Keratinocyte (primary cell): ENCODE data around the gene UBXN11. TPM values are rescaled to one million over a fixed set of nuclear protein-coding genes. Genes with fewer than 3 reads are reported as not detected.

Source experiments
- DNase-seq: peaks from one replicate; pipeline ENCODE4 v3.0.0-alpha.2; 2011; ENCODE audit warnings: low read depth, missing footprints, low spot score
- FAIRE-seq: peaks from 2 replicates; lab custom pipeline; 2011; peaks lifted over from hg19 to GRCh38; lab: Jason Lieb, UNC
- H2AFZ ChIP-seq: 2 replicates; pipeline ENCODE4 v1.6.0; 2012; ENCODE audit warnings: low read length, control low read depth, inconsistent platforms; ENCODE audit not compliant: control insufficient read depth
- H3K27ac ChIP-seq: 2 replicates; pipeline ENCODE4 v1.5.1; 2011; ENCODE audit warnings: low read length; ENCODE audit not compliant: control insufficient read depth, insufficient read depth
- H3K27me3 ChIP-seq: 3 replicates; pipeline ENCODE4 v1.6.0; 2011; ENCODE audit warnings: low read length; ENCODE audit not compliant: control insufficient read depth, insufficient read depth; ENCODE audit errors: extremely low read depth
- H3K36me3 ChIP-seq, 2 experiments: 2 replicates in 1 of 2; 3 replicates in 1 of 2; pipeline ENCODE4 v1.5.1; 2011; ENCODE audit warnings: low read length in 2 of 2, mild to moderate bottlenecking in 1 of 2; ENCODE audit not compliant: control insufficient read depth in 2 of 2, insufficient read depth in 2 of 2; ENCODE audit errors: extremely low read depth in 1 of 2
- H3K4me1 ChIP-seq: 3 replicates; pipeline ENCODE4 v1.5.1; 2011; ENCODE audit warnings: low read length; ENCODE audit not compliant: control insufficient read depth, insufficient read depth; ENCODE audit errors: extremely low read depth
- H3K4me2 ChIP-seq: 3 replicates; pipeline ENCODE4 v1.6.0; 2011; ENCODE audit warnings: low read depth, low read length; ENCODE audit not compliant: control insufficient read depth, insufficient read depth; ENCODE audit errors: extremely low read depth
- H3K4me3 ChIP-seq, 3 experiments: fragments of 200-600 bp in 1 of 3; sonication (generic) in 1 of 3; 2 replicates in 2 of 3; 3 replicates in 1 of 3; pipeline ENCODE4 v1.5.1; 2011 to 2016; ENCODE audit warnings: low read length in 3 of 3, mild to moderate bottlenecking in 3 of 3, control low read depth in 2 of 3, inconsistent platforms in 1 of 3, low read depth in 1 of 3, mixed read lengths in 1 of 3, mixed run types in 1 of 3, moderate library complexity in 1 of 3; ENCODE audit not compliant: control insufficient read depth in 2 of 3, insufficient read depth in 2 of 3; ENCODE audit errors: extremely low read depth in 1 of 3
- H3K79me2 ChIP-seq: 2 replicates; pipeline ENCODE4 v1.6.0; 2012; ENCODE audit warnings: low read length; ENCODE audit not compliant: control insufficient read depth, insufficient read depth
- H3K9ac ChIP-seq: 3 replicates; pipeline ENCODE4 v1.6.0; 2011; ENCODE audit warnings: low read length; ENCODE audit not compliant: control insufficient read depth, insufficient read depth; ENCODE audit errors: extremely low read depth
- H3K9me1 ChIP-seq: 3 replicates; pipeline ENCODE4 v1.6.0; 2011; ENCODE audit warnings: low read length; ENCODE audit not compliant: control insufficient read depth, insufficient read depth; ENCODE audit errors: extremely low read depth
- H3K9me3 ChIP-seq: 2 replicates; pipeline ENCODE4 v1.5.1; 2012; ENCODE audit warnings: low read depth, low read length; ENCODE audit not compliant: control insufficient read depth
- H4K20me1 ChIP-seq: 3 replicates; pipeline ENCODE4 v1.6.0; 2011; ENCODE audit warnings: low read length; ENCODE audit not compliant: control insufficient read depth, insufficient read depth; ENCODE audit errors: extremely low read depth
- CTCF ChIP-seq, 3 experiments: IDR thresholded peaks in 1 of 3; conservative IDR thresholded peaks in 1 of 3; optimal IDR thresholded peaks in 1 of 3; 2 replicates in 2 of 3; 3 replicates in 1 of 3; pipeline versions ENCODE3 to v1.5.1; 2011; ENCODE audit warnings: low read length in 3 of 3, mild to moderate bottlenecking in 3 of 3, moderate library complexity in 2 of 3, control low read depth in 1 of 3, inconsistent platforms in 1 of 3; ENCODE audit not compliant: insufficient read depth in 2 of 3; ENCODE audit errors: extremely low read depth in 1 of 3
- EZH2 ChIP-seq: IDR thresholded peaks from one replicate; pipeline ENCODE4 v1.6.1; 2012; ENCODE audit warnings: inconsistent platforms, mild to moderate bottlenecking, low read length, moderate library complexity
- dilution Hi-C: fragments of 300-500 bp; cut with MboI; formaldehyde crosslinking; loops from one replicate; pipeline ENCODE4 v1.7.0; 2020; ENCODE audit warnings: low sequenced_read_pairs; ENCODE audit not compliant: extremely low pct_ligation_motif_present
- polyA plus RNA-seq, 5 experiments: library from polyadenylated mRNA; depleted of rRNA in 3 of 5; stranded (reverse) in 3 of 5; stranded (forward) in 1 of 5; unstranded in 1 of 5; fragments of >200 nt; gene quantifications; 1 replicate in 1 of 5; 2 replicates in 3 of 5; 3 replicates in 1 of 5; pipeline versions ENCODE4 v1.2.1 to v1.2.3, GENCODE V29; 2011 to 2012; ENCODE audit warnings: missing spikeins in 2 of 5, low read depth in 1 of 5, low replicate concordance in 1 of 5

The UBXN11 gene
- polyA plus RNA-seq, 1 donor (not counting 4 experiments of a cell fraction or from before 2014, with no cell fraction given): 6.6 TPM

GRCh38 chr1:26281091-26281958 lies 25.1 kb downstream of the UBXN11 start:
- TF ChIP-seq EZH2 (no peak), CTCF (optimal IDR thresholded peaks at IDR 0.05 in 1 of 3, IDR thresholded peaks at IDR 0.05 in 1 of 3, conservative IDR thresholded peaks at IDR 0.05 in 1 of 3; ENCODE audit: extremely low read depth in 1 of 3, insufficient read depth in 2 of 3, low read length in 3 of 3) (no peak)
- FAIRE-seq (no peak), DNase-seq (no peak)
- peaks cover 70% of the 10 kb centered on the region for H3K4me1 ChIP-seq
- H3K9me3 ChIP-seq: no peaks in the 10 kb centered on the region
- no peak overlapping the region for H3K9ac ChIP-seq
- H3K4me2 ChIP-seq: peak overlapping the region; percentile 94
- H3K27ac ChIP-seq: no peak overlapping the region
- H3K4me3 ChIP-seq: peak overlapping the region; percentile 3 to 86 (median 78)
- dilution Hi-C loops: no loop called here
- peaks cover 18 to 34% of the 10 kb centered on the region in 2 experiments for H3K36me3 ChIP-seq
- peaks cover 21% of the 10 kb centered on the region for H3K79me2 ChIP-seq
- H4K20me1 ChIP-seq: peaks cover 14% of the 10 kb centered on the region
- H3K9me1 ChIP-seq: peaks cover 3% of the 10 kb centered on the region
- no peak overlapping the region for H2AFZ ChIP-seq
- no peaks in the 10 kb centered on the region for H3K27me3 ChIP-seq

GRCh38 chr1:26280333-26281042 lies 25.9 kb downstream of the UBXN11 start:
- H3K4me3 ChIP-seq: peak overlapping the region; percentile 75 to 86 (median 78)
- no peaks in the 10 kb centered on the region for H3K9me3 ChIP-seq
- H2AFZ ChIP-seq: no peak overlapping the region
- H3K27me3 ChIP-seq: no peaks in the 10 kb centered on the region
- DNase-seq (no peak), FAIRE-seq (no peak)
- TF ChIP-seq EZH2: no peak
- no peak for TF ChIP-seq CTCF (optimal IDR thresholded peaks at IDR 0.05 in 1 of 3, IDR thresholded peaks at IDR 0.05 in 1 of 3, conservative IDR thresholded peaks at IDR 0.05 in 1 of 3; ENCODE audit: extremely low read depth in 1 of 3, insufficient read depth in 2 of 3, low read length in 3 of 3)
- peak overlapping the region; percentile 94 for H3K4me2 ChIP-seq
- peaks cover 14% of the 10 kb centered on the region for H4K20me1 ChIP-seq
- peaks cover 18 to 34% of the 10 kb centered on the region in 2 experiments for H3K36me3 ChIP-seq
- peaks cover 21% of the 10 kb centered on the region for H3K79me2 ChIP-seq
- H3K9ac ChIP-seq: peak overlapping the region; percentile 77
- dilution Hi-C loops: no loop called here
- peaks cover 78% of the 10 kb centered on the region for H3K4me1 ChIP-seq
- H3K9me1 ChIP-seq: peaks cover 3% of the 10 kb centered on the region
- peak overlapping the region; percentile 95 for H3K27ac ChIP-seq
